HG02970 (cell line): ENCODE results near the gene NDUFB1.

Source experiments
- ATAC-seq: cut with Tn5 transposase; IDR thresholded peaks from one replicate; pipeline ENCODE4 v1.9.1; 2021; ENCODE audit warnings: mild to moderate bottlenecking, moderate library complexity, moderate number of reproducible peaks; ENCODE audit not compliant: unreplicated experiment, low FRiP score

NDUFB1 gene

DNA sequence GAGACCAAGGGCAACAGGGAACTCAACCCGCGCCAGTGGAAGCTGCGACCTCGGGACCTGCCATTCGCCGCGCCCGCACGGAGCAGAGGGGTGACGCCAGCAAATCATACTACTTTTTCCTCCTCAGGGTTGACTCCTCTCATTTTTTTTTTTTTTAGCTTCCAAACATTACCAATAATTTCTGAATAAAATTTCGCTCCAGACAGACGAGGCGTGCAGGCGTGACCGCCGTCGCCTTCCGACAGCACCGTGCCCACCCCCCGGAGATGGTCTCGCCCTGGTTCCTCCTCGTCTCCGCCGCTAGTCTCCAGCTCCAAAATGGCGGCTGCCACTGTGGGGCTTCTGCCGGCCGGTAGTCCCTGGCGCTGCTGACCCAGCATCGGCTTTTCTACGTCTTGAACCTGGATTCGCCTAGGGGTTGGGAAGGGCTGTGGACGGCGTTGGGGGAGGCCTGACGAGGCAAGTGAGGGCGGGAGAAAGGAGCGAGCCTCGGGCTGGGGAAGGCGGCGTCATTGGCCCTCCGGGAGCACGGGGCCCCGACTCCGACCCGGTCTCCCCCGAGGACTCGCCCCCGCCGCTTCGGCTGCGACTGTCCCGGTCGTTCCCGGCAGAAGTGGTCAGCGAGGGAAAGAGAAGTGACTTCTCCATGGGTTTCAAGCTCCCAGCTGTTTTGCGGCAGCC lies at the start of gene NDUFB1, which contains the start of gene CPSF2:
Gene NDUFB1, minus strand, starts transcription at position 37 of the 681 bp plus-strand sequence. CDS start 4,069 bp downstream, outside the sequence.
Gene CPSF2, plus strand, starts transcription at position 300 of the 681 bp plus-strand sequence. CDS start 9,016 bp downstream, outside the sequence.
- ATAC-seq, result peak; percentile 77

DNA sequence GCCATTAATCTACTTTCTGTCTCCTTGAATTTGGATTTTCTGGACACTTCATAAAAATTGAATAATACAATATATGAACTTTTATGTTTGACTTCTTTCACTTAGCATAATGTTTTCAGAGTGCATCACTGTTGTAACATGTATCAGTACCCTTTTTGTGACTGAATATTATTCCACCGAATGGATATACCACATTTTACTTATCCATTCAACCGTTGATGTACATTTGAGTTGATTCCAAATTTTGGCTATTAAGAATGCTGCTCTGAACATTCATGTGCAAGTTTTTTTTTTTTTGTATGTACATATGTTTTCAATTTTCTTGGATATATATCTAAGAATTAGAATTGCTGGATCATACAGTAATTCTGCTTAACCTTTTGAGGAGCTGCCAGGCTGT lies 43.5 kb upstream of the NDUFB1 start:
- no peak for ATAC-seq

DNA sequence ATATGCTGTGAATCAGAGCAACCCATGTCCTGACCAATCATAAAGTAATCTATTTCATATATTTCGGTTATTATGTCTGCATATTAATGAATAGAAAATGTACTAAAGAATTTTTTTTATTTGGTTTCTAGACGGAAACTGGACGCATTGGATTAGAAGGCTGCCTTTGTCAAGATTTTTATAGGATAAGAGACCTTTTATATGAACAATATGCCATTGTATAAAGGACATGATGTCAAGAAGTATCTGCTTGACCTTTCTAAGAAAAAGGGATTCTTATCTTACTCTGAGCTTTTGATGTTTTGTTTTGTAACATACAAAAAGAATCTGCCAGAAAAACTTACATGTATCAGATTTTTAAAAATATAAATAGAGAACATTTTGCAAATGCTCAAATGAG lies 40.0 kb upstream of the NDUFB1 start:
- no peak for ATAC-seq

DNA sequence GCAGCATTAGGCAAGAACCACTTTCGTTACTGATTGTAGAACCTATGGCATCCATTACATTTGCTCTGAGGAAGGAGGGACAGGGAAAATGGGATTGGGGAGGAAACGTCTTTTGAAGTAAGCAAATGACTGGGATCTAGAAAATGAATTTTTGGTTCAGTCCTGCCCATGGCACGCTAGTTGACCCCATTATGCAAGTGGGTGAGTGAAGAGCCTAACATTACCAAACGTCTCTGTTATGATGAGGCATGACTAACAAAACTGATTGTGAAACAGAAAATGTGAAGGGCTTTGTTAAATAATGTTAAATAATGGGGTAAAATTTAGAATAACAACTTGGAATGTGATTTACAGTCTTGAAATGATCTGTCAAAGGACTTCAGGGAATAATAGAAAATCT lies 39.1 kb upstream of the NDUFB1 start:
- ATAC-seq, result no peak

DNA sequence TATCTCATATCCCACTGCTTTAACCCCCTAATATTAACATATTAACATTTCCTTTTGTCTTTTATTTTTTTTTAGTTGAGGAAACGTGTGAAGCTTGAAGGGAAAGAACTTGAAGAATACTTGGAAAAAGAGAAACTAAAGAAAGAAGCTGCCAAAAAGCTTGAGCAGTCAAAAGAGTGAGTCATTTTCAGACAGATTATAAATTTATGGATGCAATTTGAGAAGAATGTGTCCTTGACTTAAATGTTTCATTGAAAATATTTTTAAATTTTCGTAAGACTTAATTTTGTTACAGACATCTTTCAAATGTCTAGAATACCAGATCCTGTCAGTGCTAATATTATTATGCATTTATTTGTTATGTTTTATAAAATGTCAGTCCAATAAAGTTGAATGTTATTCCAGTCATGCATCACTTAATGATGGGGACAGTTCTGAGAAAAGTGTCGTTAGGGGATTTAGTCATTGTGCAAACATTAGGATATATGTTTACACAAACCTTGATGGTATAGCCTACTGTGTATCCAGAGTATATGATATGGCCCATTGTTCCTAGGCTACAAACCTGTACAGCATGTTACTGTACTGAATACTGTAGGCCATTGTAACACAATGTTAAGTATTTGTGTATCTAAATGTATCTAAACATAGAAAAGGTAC lies 32.9 kb upstream of the NDUFB1 start:
- ATAC-seq, result no peak

DNA sequence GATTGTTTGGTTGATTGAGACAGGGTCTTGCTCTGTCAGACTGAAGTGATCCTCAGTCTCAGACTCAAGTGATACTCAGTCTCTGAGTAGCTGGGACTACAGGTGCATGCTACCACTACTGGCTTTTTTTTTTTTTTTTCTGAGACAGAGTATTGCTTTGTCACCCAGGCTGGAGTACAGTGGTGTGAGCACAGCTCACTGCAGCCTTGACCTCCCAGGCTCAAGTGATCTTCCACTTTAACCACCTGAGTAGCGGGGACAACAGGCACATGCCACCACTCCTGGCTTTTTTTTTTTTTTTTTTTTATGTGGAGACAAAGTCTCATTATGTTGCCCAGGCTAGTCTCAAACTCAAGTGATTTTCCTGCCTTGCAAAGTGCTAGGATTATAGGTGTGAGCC lies 32.1 kb upstream of the NDUFB1 start:
- no peak for ATAC-seq

DNA sequence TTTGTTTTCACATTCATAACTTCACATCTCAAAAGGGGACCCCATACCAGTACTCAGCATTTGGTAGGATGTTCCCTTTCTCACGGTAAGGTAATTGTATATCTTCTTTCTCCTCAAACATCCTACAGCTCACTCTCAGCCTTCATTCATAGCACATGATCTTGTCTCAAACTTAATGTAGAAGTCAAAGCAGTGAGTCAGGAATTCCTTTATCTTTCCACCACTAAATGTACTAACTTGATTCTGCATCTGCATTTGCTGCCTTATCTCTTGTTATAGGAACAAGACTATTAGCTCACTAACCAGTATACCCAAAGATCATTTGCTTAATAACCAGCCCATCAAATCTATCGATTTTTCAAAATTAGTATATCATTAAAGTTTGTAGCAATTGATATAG lies 23.2 kb upstream of the NDUFB1 start:
- ATAC-seq, result no peak

DNA sequence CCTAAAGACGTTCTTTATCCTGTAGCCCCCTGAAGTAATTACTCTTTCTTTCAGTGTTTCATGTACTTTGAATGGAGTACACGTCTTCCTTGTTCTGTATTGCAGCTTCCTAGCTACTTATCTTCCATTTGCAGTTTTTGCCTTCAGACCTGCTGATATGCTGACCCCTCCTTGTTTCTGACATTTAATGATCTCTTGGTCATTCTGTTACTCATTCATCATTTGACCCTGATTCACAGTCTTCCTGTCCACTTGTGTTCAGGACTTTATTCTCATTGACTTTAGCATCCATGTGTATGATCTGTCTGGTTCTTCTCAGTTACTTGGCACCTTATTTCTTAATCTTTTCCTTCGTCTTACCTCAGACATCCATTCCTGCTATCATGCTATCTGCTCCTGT lies 22.5 kb upstream of the NDUFB1 start:
- ATAC-seq, result no peak

DNA sequence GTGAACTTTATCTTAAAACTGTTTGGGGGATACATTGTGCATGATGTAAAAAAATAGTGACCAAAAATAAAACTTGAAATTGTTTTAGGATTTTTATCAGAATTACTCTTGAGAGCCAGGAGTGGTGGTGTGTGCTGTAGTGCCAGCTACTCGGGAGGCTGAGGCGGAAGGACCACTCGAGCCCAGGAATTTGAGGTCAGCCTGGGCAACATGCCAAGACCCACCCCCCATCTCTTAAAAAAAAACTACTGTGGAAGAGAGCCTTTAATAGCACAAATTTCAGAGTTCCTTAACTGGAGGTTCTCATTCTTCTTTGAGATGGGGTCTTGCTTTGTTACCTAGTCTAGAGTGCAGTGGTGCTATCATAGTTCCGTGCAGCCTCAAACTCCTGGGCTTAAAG lies 21.8 kb upstream of the NDUFB1 start:
- ATAC-seq, result no peak

DNA sequence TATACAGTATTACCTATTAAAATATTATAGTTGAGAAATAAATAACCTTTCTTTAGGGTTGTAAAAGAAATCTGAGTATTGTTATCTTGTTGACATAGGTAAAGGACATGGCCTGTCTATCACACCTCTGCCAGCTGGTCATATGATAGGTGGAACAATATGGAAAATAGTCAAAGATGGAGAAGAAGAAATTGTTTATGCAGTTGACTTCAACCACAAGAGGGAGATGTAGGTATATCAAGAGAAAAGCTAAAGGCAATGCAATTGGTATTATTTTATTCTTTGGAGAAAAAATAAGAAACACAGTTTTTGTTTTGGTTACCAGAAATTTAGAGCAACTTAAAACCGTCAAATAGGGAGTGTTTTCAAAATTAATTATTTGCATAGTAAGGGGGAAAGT lies 13.8 kb upstream of the NDUFB1 start:
- ATAC-seq, result no peak

DNA sequence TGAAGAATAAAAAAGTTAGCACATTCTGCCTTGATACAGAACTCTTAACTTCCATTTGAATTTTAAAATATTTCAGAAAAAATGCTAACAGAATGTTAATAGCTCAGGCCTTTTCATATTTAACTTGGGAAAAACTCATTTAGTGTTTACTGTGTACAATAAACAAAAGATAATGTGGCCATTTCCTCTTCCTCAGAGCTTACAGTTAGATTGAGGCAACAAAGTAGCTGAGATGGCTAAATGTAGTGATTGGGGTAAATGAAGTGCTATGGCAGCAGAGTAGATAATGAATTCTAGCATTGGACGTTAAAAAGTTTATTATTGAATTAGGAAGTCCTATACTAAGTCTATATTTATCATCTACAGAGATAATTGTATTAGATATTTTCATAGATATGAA lies 12.9 kb upstream of the NDUFB1 start:
- ATAC-seq, result no peak

DNA sequence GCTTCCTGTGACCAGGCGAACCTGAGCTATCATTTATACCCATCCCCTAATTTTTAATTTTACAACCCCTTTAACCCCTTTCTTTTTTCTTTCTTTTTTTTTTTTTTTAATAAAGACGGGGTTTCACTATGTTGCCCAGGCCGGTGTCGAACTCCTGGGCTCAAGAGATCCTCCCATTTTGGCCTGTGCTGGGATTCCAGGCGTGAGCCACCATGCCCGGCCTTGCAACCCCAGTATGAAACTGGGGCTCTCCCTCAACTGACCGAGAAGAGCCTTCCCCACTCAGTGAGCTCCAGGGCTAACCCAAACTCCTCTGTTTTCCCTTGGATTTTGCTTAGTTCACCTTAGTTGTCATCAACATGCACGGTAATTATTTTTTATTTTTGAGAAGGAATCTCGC lies 1.3 kb upstream of the NDUFB1 start:
- ATAC-seq, result no peak

DNA sequence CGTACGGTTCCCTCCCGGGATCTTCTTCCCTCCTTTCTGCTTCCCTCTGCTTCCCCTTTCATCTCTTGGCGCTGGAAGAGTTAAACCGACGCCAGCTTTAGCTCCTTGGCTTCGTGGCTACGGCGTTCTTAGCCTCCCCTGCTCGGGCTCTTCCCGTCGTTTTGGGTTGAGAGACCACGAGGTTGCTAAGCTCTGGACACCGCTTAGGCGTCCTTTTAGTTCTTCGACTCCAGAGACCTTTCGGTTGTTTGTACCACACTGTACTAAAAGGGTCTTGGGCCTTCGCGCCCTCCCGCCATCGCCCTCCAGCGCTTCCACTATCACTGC lies 808 bp upstream of the NDUFB1 start:
- ATAC-seq, result no peak

DNA sequence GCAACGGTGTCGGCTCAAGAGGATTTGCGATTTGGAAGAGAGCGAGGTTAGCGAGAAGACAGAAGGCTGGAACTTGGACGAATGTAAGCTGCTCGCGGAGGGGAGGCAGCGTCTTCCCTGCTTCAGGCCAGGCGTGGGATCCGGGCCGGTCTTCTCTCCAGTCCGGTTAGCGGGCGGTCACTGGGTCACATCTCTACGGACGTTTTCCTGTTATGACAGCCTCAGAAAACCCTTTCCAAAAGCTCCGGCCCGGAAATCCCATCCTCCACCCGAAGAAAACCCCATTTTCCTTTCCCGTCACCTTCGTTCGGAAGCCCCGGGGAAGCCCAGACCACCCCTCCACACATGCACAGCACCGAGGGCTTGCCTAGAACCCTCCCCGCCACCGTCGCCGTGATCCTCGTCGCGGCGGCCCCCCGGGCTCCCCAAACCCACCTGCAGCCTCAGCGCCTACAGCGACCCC lies 268 bp downstream of the NDUFB1 start:
- no peak for ATAC-seq

DNA sequence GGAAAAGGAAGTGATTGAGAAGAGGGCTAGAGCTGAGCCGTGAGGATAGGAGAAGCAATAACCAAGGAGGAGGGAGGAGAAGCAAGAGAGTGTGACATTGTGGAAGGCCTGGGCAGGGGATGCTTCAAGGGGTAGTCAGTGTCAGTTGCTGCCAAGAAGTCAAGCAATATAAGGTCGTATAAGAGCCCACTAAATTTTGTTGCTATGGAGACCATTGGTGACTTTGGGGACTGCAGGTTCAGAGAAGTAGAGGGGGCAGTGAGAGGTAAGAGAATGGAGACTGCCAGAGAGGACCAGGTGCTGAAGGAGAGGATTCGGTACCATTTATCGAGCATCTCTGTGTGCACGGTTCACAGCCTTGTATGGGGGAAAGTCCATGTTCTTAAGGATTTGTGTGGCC lies 12.0 kb downstream of the NDUFB1 start:
- ATAC-seq, result no peak

DNA sequence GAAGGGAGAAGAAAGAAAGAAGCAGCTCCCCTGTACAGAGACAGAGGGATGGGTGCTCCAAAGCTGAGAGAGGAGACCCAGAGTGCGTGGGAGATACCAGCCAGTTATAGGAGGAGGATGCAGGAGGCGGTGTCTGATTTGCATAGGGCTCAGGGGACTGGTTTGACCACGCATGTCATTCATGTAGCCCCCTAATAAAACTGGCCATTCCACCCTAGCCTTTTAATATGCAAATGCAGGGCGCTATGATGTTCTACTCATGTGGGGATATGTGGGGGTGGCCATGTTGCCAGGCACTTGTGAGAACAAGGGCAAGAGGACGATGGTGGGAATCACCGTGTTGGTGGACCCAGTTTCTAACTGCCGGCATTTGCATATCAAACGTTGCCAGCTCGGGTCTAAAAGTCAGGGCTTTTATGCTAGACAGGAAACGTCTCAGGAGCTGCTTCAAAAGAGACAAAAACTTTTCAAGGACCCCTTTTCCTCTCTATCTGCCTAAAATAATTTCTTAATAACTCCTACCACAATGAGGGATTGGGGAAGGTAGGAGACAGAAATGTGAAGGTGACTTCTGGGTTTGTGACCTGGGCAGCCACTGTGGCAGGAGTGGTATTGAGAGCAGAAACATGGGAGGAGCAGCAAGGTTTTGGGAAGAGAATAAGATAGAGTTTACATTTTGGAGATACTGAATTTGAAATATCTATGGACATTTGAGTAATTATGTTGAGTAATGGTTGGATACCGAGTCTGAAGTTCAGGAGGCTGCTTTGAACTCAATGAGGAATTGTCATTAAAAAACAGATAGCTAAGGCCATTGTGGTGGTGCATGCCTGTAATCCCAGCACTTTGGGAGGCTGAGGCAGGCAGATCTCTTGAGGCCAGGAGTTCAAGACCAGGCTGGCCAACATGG lies 12.9 kb downstream of the NDUFB1 start:
- no peak for ATAC-seq

DNA sequence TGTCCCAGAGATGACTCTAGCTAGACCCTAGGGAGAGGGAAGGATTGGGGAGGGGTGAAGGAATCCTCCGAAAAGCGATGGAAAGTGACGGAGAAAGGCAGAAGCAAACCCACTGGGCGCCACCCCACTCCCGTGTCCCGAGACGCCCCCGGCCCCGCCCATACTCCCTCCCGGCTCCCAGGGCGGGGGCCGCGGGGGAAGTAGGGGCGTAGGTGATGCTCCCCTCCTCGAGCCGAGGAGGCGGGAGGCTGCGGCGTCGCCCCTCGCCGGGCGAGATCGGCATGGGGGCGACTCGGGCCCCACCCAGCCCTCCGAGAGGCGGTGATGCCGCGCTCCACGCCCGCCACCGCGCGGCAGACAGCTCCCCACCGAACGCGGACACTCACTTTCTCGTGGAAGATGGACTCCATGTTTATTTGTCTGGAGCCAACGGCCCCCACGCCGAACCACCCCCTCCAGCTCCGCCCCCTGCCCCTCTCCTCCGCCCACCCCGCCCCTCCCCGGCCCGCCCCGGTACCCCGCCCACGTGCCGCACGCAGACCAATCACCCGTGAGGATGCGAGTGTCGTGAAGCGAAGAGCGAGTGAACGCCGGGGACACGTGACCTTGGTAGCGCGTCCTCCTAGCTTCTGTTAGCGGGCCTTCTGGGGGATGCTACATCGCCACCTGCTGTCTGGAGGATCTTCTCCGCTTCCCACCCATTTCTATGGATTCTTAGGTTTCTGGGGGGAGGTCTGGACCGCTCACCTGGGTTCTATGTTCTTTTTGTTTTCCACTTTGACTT lies 15.2 kb downstream of the NDUFB1 start, which contains the start of gene ATXN3:
Gene ATXN3, minus strand, starts transcription at position 440 of the 784 bp plus-strand sequence. Its CDS starts 30 bp downstream, at position 410.
- ATAC-seq, result peak; percentile 90

DNA sequence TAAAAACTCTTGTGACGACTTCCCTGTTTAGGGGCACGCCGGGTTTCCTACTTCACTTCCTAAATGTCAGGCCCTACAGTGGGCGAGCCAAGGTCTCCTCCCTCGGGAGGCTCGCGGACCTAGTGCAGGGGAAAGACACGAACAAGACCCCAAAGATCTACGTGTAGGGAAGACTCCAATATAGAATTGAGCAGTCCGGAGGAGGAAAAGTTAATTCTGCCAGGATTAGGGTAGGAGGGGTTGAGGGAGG lies 15.7 kb downstream of the NDUFB1 start:
- peak; percentile 9 for ATAC-seq

DNA sequence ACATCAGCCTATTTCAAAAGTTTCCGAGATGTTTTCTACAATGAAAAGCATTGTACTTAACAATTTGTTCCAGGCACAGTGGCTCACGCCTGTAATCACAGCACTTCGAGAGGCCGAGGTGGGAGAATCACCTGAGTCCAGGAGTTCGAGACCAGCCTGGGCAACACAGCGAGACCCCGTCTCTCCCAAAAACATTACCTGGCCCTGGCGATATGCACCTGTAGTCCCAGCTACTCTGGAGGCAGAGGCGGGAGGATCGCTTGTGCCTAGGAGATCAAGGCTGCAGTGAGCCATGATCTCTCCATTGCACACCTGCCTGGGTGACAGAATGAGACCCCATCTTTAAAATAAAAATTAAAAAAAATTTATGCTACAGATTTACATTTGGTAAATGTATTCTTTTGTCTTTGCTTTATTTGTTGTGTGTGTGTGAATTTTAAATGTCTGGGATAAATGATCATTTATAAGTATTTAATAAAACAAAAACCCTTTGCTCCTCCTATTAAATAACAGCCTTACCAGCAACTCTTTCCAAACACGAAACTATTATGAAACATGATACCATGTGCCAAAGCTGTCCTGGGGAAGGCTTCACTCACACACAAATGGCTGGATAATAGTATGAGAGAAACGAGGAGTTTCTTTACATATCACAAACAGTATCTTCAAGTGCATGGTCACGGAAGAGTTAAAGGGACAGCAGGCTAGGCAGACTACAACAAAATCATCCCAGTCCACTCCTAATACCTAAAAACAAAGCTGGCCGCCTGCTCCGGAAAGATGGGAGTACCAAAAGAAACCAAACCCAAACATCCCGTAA lies 16.2 kb downstream of the NDUFB1 start:
- no peak for ATAC-seq
